HCT116 (cell line): ENCODE results near the gene MNAT1. TPM values are rescaled to one million over a fixed set of nuclear protein-coding genes. Genes with fewer than 3 reads are reported as not detected.

Source experiments
- ATAC-seq: fragments of 200-7000 bp; cut with Tn5 transposase; 2 replicates; pipeline ENCODE4 v1.9.1; 2020; ENCODE audit warnings: mild to moderate bottlenecking, moderate library complexity
- BruUV-seq: library from RNA; stranded (reverse); fragments of 400-500 nt; replicated peaks from 2 replicates; lab custom pipeline; 2021; lab: Mats Ljungman, UMichigan
- CTCF ChIA-PET: fragments of 300-600 bp; sonication (Branson Sonifier 250); formaldehyde crosslinking; loops from one replicate; lab custom pipeline; 2021; ENCODE audit warnings: antibody characterized with exemption; lab: Charles Lee
- POLR2A ChIA-PET: fragments of 300-600, 350-600 bp; sonication (Branson Sonifier 250); formaldehyde crosslinking; loops from one replicate; lab custom pipeline; 2021; ENCODE audit warnings: antibody characterized with exemption; lab: Charles Lee
- RAD21 ChIA-PET, 2 experiments: fragments of 300-600 bp; sonication (Branson Sonifier 250); formaldehyde crosslinking; loops; one replicate each; lab custom pipeline; 2023; ENCODE audit warnings: low total read pairs in 2 of 2; ENCODE audit not compliant: uncharacterized antibody in 2 of 2, unreplicated experiment in 2 of 2, low non-redundant PET in 1 of 2; lab: Charles Lee
- DNase-seq: peaks from one replicate; pipeline ENCODE4 v3.0.0-alpha.2; 2010; ENCODE audit warnings: low read depth, low spot score
- H2AFZ ChIP-seq: fragments of 200-600 bp; shearing (Covaris generic), sonication (generic); 2 replicates; pipeline ENCODE4 v1.6.1; 2017; ENCODE audit warnings: low read depth, mixed run types, mixed read lengths, antibody characterized with exemption, low read length; ENCODE audit not compliant: poor library complexity, severe bottlenecking
- H3K27ac ChIP-seq: 2 replicates; pipeline ENCODE4 v1.5.1; 2012; ENCODE audit warnings: low read depth, low read length
- H3K27me3 ChIP-seq: fragments of 200-600 bp; sonication (generic); 2 replicates; pipeline ENCODE4 v1.6.1; 2016; ENCODE audit warnings: mixed run types, low read length, mixed read lengths; ENCODE audit not compliant: insufficient read depth
- H3K36me3 ChIP-seq, 2 experiments: fragments of 200-500 bp in 1 of 2; fragments of 200-600 bp in 1 of 2; sonication (Bioruptor generic) in 1 of 2; sonication (generic) in 1 of 2; 2 replicates each; pipeline versions ENCODE4 v1.5.1 to v1.6.1; 2014 to 2016; ENCODE audit warnings: low read length in 2 of 2, inconsistent platforms in 1 of 2, mixed read lengths in 1 of 2, mixed run types in 1 of 2; ENCODE audit not compliant: insufficient read depth in 2 of 2, control insufficient read depth in 1 of 2
- H3K4me1 ChIP-seq, 2 experiments: fragments of 200-600 bp in 1 of 2; sonication (generic) in 1 of 2; 2 replicates each; pipeline versions ENCODE4 v1.5.1 to v1.6.1; 2012 to 2017; ENCODE audit warnings: low read length in 2 of 2, inconsistent platforms in 1 of 2, mild to moderate bottlenecking in 1 of 2, mixed read lengths in 1 of 2, mixed run types in 1 of 2, moderate library complexity in 1 of 2; ENCODE audit not compliant: insufficient read depth in 2 of 2, control insufficient read depth in 1 of 2
- H3K4me2 ChIP-seq: fragments of 200-600 bp; sonication (generic); 2 replicates; pipeline ENCODE4 v1.6.1; 2017; ENCODE audit warnings: mixed run types, low read length, mixed read lengths
- H3K4me3 ChIP-seq, 2 experiments: fragments of 200-600 bp in 1 of 2; sonication (generic) in 1 of 2; replicated peaks in 1 of 2; 2 replicates each; pipeline ENCODE4 v1.5.1; 2011 to 2016; ENCODE audit warnings: low read length in 2 of 2, control low read depth in 1 of 2, low read depth in 1 of 2, mild to moderate bottlenecking in 1 of 2, mixed read lengths in 1 of 2, mixed run types in 1 of 2
- H3K79me2 ChIP-seq: fragments of 200-600 bp; sonication (generic); 2 replicates; pipeline ENCODE4 v1.6.1; 2017; ENCODE audit warnings: mild to moderate bottlenecking, mixed run types, low read length, moderate library complexity, mixed read lengths; ENCODE audit not compliant: insufficient read depth
- H3K9ac ChIP-seq: fragments of 200-600 bp; sonication (generic); 2 replicates; pipeline ENCODE4 v1.6.1; 2016; ENCODE audit warnings: low read length, mixed read lengths
- H3K9me2 ChIP-seq: fragments of 200-600 bp; sonication (generic), shearing (Covaris generic); 2 replicates; pipeline ENCODE4 v1.6.1; 2017; ENCODE audit warnings: mixed run types, mild to moderate bottlenecking, moderate library complexity; ENCODE audit not compliant: insufficient read depth
- H3K9me3 ChIP-seq, 2 experiments: fragments of 200-500 bp in 1 of 2; fragments of 200-600 bp in 1 of 2; sonication (Bioruptor generic) in 1 of 2; sonication (generic) in 1 of 2; 2 replicates each; pipeline ENCODE4 v1.6.1; 2014 to 2017; ENCODE audit warnings: low read length in 2 of 2, mixed read lengths in 2 of 2, inconsistent platforms in 1 of 2, low read depth in 1 of 2, mild to moderate bottlenecking in 1 of 2, mixed run types in 1 of 2, moderate library complexity in 1 of 2; ENCODE audit not compliant: control insufficient read depth in 1 of 2, insufficient read depth in 1 of 2
- H4K20me1 ChIP-seq: fragments of 200-600 bp; sonication (generic), shearing (Covaris generic); 2 replicates; pipeline ENCODE4 v1.6.1; 2017; ENCODE audit warnings: mixed run types, mild to moderate bottlenecking, moderate library complexity; ENCODE audit not compliant: insufficient read depth
- CEBPB ChIP-seq: IDR thresholded peaks from 2 replicates; pipeline ENCODE4 v1.6.1; 2012; ENCODE audit warnings: low read depth
- CTCF ChIP-seq, 3 experiments: fragments of 200-600 bp in 1 of 3; sonication (generic) in 1 of 3; IDR thresholded peaks in 2 of 3; conservative IDR thresholded peaks in 1 of 3; 2 replicates each; pipeline ENCODE4 v1.5.1; 2012 to 2017; ENCODE audit warnings: low read depth in 2 of 3, low read length in 2 of 3, antibody characterized with exemption in 1 of 3, borderline replicate concordance in 1 of 3, control low read depth in 1 of 3, mild to moderate bottlenecking in 1 of 3, mixed read lengths in 1 of 3, mixed run types in 1 of 3, moderate library complexity in 1 of 3; ENCODE audit not compliant: insufficient read depth in 1 of 3
- ELF1 ChIP-seq: IDR thresholded peaks from 2 replicates; pipeline ENCODE4 v1.6.1; 2012; ENCODE audit warnings: low read depth, borderline replicate concordance
- EZH2 ChIP-seq: fragments of 200-600 bp; sonication (generic); IDR thresholded peaks from 2 replicates; pipeline ENCODE4 v1.6.1; 2017; ENCODE audit warnings: antibody characterized with exemption, mixed run types
- EZH2phosphoT487 ChIP-seq: fragments of 200-600 bp; IDR thresholded peaks from 2 replicates; pipeline ENCODE4 v1.6.1; 2018; ENCODE audit warnings: antibody characterized with exemption, borderline replicate concordance
- FOSL1 ChIP-seq: IDR thresholded peaks from 2 replicates; pipeline ENCODE4 v1.6.1; 2012; ENCODE audit warnings: low read depth
- JUND ChIP-seq: IDR thresholded peaks from 2 replicates; pipeline ENCODE4 v1.6.1; 2012
- MAX ChIP-seq: IDR thresholded peaks from 2 replicates; pipeline ENCODE4 v1.6.1; 2012
- POLR2A ChIP-seq: IDR thresholded peaks from 2 replicates; pipeline ENCODE4 v1.7.0; 2011; ENCODE audit warnings: borderline replicate concordance; ENCODE audit not compliant: insufficient read depth, insufficient read length; ENCODE audit errors: extremely low read depth
- POLR2AphosphoS5 ChIP-seq: IDR thresholded peaks from 2 replicates; pipeline ENCODE4 v1.6.1; 2011; ENCODE audit warnings: mild to moderate bottlenecking, low read depth, low read length, moderate library complexity
- RAD21 ChIP-seq: IDR thresholded peaks from 2 replicates; pipeline ENCODE4 v1.6.1; 2012; ENCODE audit warnings: low read depth, mild to moderate bottlenecking
- REST ChIP-seq: IDR thresholded peaks from 2 replicates; pipeline ENCODE4 v1.6.1; 2012; ENCODE audit warnings: low read depth
- SIN3A ChIP-seq: IDR thresholded peaks from 2 replicates; pipeline ENCODE4 v1.6.1; 2012; ENCODE audit warnings: low read depth
- SP1 ChIP-seq: IDR thresholded peaks from 2 replicates; pipeline ENCODE4 v1.6.1; 2012; ENCODE audit warnings: low read depth
- SRF ChIP-seq: IDR thresholded peaks from 2 replicates; pipeline ENCODE4 v1.6.1; 2012; ENCODE audit warnings: low read depth
- TCF7L2 ChIP-seq: IDR thresholded peaks from 2 replicates; pipeline ENCODE4 v1.7.0; 2011; ENCODE audit warnings: borderline replicate concordance, inconsistent platforms; ENCODE audit not compliant: insufficient read depth, insufficient read length; ENCODE audit errors: extremely low read depth
- YY1 ChIP-seq: IDR thresholded peaks from 2 replicates; pipeline ENCODE4 v1.6.1; 2011; ENCODE audit warnings: low read length, low read depth, moderate library complexity, mild to moderate bottlenecking; ENCODE audit not compliant: insufficient replicate concordance; ENCODE audit errors: extremely low read depth
- ZBTB33 ChIP-seq: IDR thresholded peaks from 2 replicates; pipeline ENCODE4 v1.6.1; 2011; ENCODE audit warnings: mild to moderate bottlenecking, low read length, moderate library complexity; ENCODE audit not compliant: insufficient replicate concordance; ENCODE audit errors: extremely low read depth
- ZFX ChIP-seq: fragments of 450-650 bp; IDR thresholded peaks from 2 replicates; pipeline ENCODE4 v1.6.1; 2017
- ZNF274 ChIP-seq: fragments of 200-500 bp; sonication (Bioruptor generic); IDR thresholded peaks from 2 replicates; pipeline ENCODE4 v1.6.1; 2014; ENCODE audit warnings: mild to moderate bottlenecking, low read depth, low read length, inconsistent platforms
- intact Hi-C: fragments of 100-400 bp; cut with micrococcal nuclease; formaldehyde crosslinking; loops from 2 replicates; pipeline ENCODE4 v1.10.0; 2022
- total RNA-seq: library from RNA; stranded (reverse); gene quantifications from one replicate; pipeline ENCODE4 v1.2.1, GENCODE V29; 2021; ENCODE audit not compliant: unreplicated experiment

Gene MNAT1
- total RNA-seq, 1 experiment from 2014 or later, result 49.3 TPM

- Histone ChIP-seq H3K79me2 (no peaks in the 10 kb centered on the region), H3K27me3 (no peaks in the 10 kb centered on the region)
- no peak for TF ChIP-seq RAD21
- no peak for TF ChIP-seq REST
- no peak for TF ChIP-seq SRF
- no peak for TF ChIP-seq EZH2phosphoT487
- no peak for TF ChIP-seq SP1
- TF ChIP-seq ZNF274, result no peak
- no peak for TF ChIP-seq EZH2
- TF ChIP-seq JUND, result no peak
- no peak for TF ChIP-seq YY1
- TF ChIP-seq ZFX, result no peak
- TF ChIP-seq ELF1, result no peak
- no peak for TF ChIP-seq CEBPB
- TF ChIP-seq POLR2A, result no peak
- TF ChIP-seq TCF7L2, result no peak
- no peak for TF ChIP-seq FOSL1
- no peak for TF ChIP-seq CTCF (IDR thresholded peaks at IDR 0.05 in 2 of 3, conservative IDR thresholded peaks at IDR 0.05 in 1 of 3; ENCODE audit: borderline replicate concordance in 1 of 3, insufficient read depth in 1 of 3, low read depth in 2 of 3, low read length in 2 of 3)
- no peak for TF ChIP-seq MAX
- no peak for TF ChIP-seq SIN3A
- no peak for TF ChIP-seq POLR2AphosphoS5
- no peak for TF ChIP-seq ZBTB33
- TF ChIP-seq, all 23 proteins: peak for 0
- H3K4me3 ChIP-seq, result no peak overlapping the region
- no peak overlapping the region for H3K4me2 ChIP-seq
- H3K4me1 ChIP-seq, result no peaks in the 10 kb centered on the region
- no peak overlapping the region for H2AFZ ChIP-seq
- ChIA-PET POLR2A (no interaction called here), CTCF (no interaction called here), RAD21 (no interaction called here)
- no TSS peak for BruUV-seq
- H3K36me3 ChIP-seq, result no peaks in the 10 kb centered on the region
- H3K9me2 ChIP-seq, result no peaks in the 10 kb centered on the region
- no peak overlapping the region for H3K27ac ChIP-seq
- ATAC-seq (no peak), DNase-seq (no peak)
- no peak overlapping the region for H3K9ac ChIP-seq
- intact Hi-C loops, result no loop called here
- H4K20me1 ChIP-seq, result no peaks in the 10 kb centered on the region; the same call in 1 of the 2 replicates
- H3K9me3 ChIP-seq, result no peaks in the 10 kb centered on the region
Observed at GRCh38 chr14:60893911-60894310, 159.3 kb downstream of the MNAT1 start.
